RWPE2 (cell line): Measurements from ENCODE around the gene SLC23A1.

Experiments used
- ATAC-seq: fragments of 200-7000 bp; cut with Tn5 transposase; 3 replicates; pipeline ENCODE4 v1.9.1; 2021; ENCODE audit warnings: low read depth
- DNase-seq: peaks from one replicate; pipeline ENCODE4 v3.0.0-alpha.2; 2020; ENCODE audit warnings: low spot score
- H3K27ac ChIP-seq: fragments of 450-650 bp; 2 replicates; pipeline ENCODE4 v1.5.1; 2017; ENCODE audit warnings: mild to moderate bottlenecking; ENCODE audit not compliant: poor library complexity, severe bottlenecking
- H3K27me3 ChIP-seq: fragments of 250-450 bp; sonication (Bioruptor Pico); 2 replicates; pipeline ENCODE4 v1.5.1; 2021; ENCODE audit warnings: mild to moderate bottlenecking, moderate library complexity; ENCODE audit not compliant: insufficient read depth, poor library complexity, severe bottlenecking
- H3K36me3 ChIP-seq: fragments of 250-450 bp; sonication (Bioruptor Pico); 2 replicates; pipeline ENCODE4 v1.5.1; 2020; ENCODE audit warnings: low read depth, mild to moderate bottlenecking, moderate library complexity
- H3K4me1 ChIP-seq: fragments of 250-450 bp; sonication (Bioruptor Pico); 2 replicates; pipeline ENCODE4 v1.5.1; 2021; ENCODE audit warnings: mild to moderate bottlenecking, moderate library complexity; ENCODE audit not compliant: insufficient read depth, poor library complexity, severe bottlenecking
- H3K4me3 ChIP-seq: fragments of 250-450 bp; sonication (Bioruptor Pico); 2 replicates; pipeline ENCODE4 v1.5.1; 2021; ENCODE audit warnings: mild to moderate bottlenecking, moderate library complexity; ENCODE audit not compliant: severe bottlenecking
- H3K9me3 ChIP-seq: fragments of 250-450 bp; sonication (Bioruptor Pico); 2 replicates; pipeline ENCODE4 v1.5.1; 2021; ENCODE audit warnings: mild to moderate bottlenecking, moderate library complexity; ENCODE audit not compliant: severe bottlenecking
- TF ChIP-seq, protein P1 (sequence below): fragments of 450-650 bp; IDR thresholded peaks from one replicate; pipeline ENCODE4 v1.5.1; 2017; ENCODE audit warnings: mild to moderate bottlenecking, moderate library complexity; ENCODE audit not compliant: poor library complexity, severe bottlenecking

SLC23A1 gene

GRCh38 chr5:139395844-139396640, 12.9 kb upstream of the SLC23A1 start:
- Histone ChIP-seq H3K36me3 (no peaks in the 10 kb centered on the region), H3K4me1 (peaks cover 10% of the 10 kb centered on the region), H3K9me3 (no peaks in the 10 kb centered on the region), H3K27me3 (no peaks in the 10 kb centered on the region), H3K27ac (no peak overlapping the region), H3K4me3 (no peak overlapping the region)
- TF ChIP-seq, protein P1, sequence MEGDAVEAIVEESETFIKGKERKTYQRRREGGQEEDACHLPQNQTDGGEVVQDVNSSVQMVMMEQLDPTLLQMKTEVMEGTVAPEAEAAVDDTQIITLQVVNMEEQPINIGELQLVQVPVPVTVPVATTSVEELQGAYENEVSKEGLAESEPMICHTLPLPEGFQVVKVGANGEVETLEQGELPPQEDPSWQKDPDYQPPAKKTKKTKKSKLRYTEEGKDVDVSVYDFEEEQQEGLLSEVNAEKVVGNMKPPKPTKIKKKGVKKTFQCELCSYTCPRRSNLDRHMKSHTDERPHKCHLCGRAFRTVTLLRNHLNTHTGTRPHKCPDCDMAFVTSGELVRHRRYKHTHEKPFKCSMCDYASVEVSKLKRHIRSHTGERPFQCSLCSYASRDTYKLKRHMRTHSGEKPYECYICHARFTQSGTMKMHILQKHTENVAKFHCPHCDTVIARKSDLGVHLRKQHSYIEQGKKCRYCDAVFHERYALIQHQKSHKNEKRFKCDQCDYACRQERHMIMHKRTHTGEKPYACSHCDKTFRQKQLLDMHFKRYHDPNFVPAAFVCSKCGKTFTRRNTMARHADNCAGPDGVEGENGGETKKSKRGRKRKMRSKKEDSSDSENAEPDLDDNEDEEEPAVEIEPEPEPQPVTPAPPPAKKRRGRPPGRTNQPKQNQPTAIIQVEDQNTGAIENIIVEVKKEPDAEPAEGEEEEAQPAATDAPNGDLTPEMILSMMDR = no peak
- DNase-seq (no peak), ATAC-seq (0 out of 3 replicates have a peak, but pooled peaks have one; percentile 13)

GRCh38 chr5:139394654-139395566, 11.8 kb upstream of the SLC23A1 start, which contains the start of gene PROB1:
Gene PROB1, minus strand, starts transcription at chr5:139395104. Its CDS starts 23 bp downstream, at chr5:139395081.
- Histone ChIP-seq H3K9me3 (no peaks in the 10 kb centered on the region), H3K27ac (no peak within 1 kb of the TSS), H3K4me1 (peaks cover 12% of the 10 kb centered on the region), H3K4me3 (no peak within 1 kb of the TSS), H3K27me3 (no peaks in the 10 kb centered on the region), H3K36me3 (no peaks in the 10 kb centered on the region)
- no peak for DNase-seq
- no peak for ATAC-seq
- TF ChIP-seq, protein P1 = no peak

- H3K4me3 ChIP-seq = no peak overlapping the region
These were observed 11.1 kb upstream of the SLC23A1 start for GRCh38 chr5:139394123-139394653.

GRCh38 chr5:139393497-139394122, 10.5 kb upstream of the SLC23A1 start:
- Histone ChIP-seq H3K4me3 (no peak overlapping the region), H3K27ac (no peak overlapping the region)
- no peak for DNase-seq

More at GRCh38 chr5:139394123-139394653, 11.1 kb upstream of the SLC23A1 start:
- H3K27ac ChIP-seq = no peak overlapping the region
- TF ChIP-seq, protein P1 = no peak
- ATAC-seq (no peak), DNase-seq (no peak)
- H3K9me3 ChIP-seq = no peaks in the 10 kb centered on the region
- H3K27me3 ChIP-seq = no peaks in the 10 kb centered on the region
- H3K4me1 ChIP-seq = peaks cover 12% of the 10 kb centered on the region
- no peaks in the 10 kb centered on the region for H3K36me3 ChIP-seq

More at GRCh38 chr5:139393497-139394122, 10.5 kb upstream of the SLC23A1 start:
- ATAC-seq = no peak
- TF ChIP-seq, protein P1 = no peak
- Histone ChIP-seq H3K27me3 (no peaks in the 10 kb centered on the region), H3K9me3 (no peaks in the 10 kb centered on the region), H3K4me1 (peaks cover 12% of the 10 kb centered on the region), H3K36me3 (no peaks in the 10 kb centered on the region)
